Small intestine (tissue), 4 donors: ENCODE measurements around the gene MRPL4. TPM values are rescaled to one million over a fixed set of nuclear protein-coding genes. Genes with fewer than 3 reads are reported as not detected.

Source experiments
- polyA plus RNA-seq, 4 donors: library from polyadenylated mRNA; stranded (reverse) in 3 of 4; unstranded in 1 of 4; fragments of 200-250 nt in 3 of 4; fragments of 120-200 nt in 1 of 4; gene quantifications; one replicate each; pipeline versions ENCODE4 v1.2.1 to v1.2.3, GENCODE V29; 2013
- donor health status: healthy with polysubstance abuse.
- donor health status: Bipolar disorder and iron deficiency.
- donor health status: healthy.

Gene MRPL4
- polyA plus RNA-seq, 4 donors: 35.0 to 85.8 (median 48.0) TPM

Other genes starting within 250 kb of the MRPL4 start
- gene COL5A3, start 241.7 kb upstream of the MRPL4 start, polyA plus RNA-seq: 1 to 10 TPM in 2 of 4 donors, under 1 TPM in 2; 0.54 to 6.1 (median 1.5) TPM
- gene RDH8, start 238.7 kb upstream of the MRPL4 start, polyA plus RNA-seq: not detected
- 10 to 100 TPM; 32.5 to 60.8 (median 37.0) TPM for gene SHFL, start 165.9 kb upstream of the MRPL4 start, polyA plus RNA-seq
- gene ANGPTL6, start 149.5 kb upstream of the MRPL4 start, polyA plus RNA-seq: 1 to 10 TPM in 1 of 4 donors, under 1 TPM in 3; 0.45 to 8.7 (median 0.63) TPM
- gene PPAN, start 145.9 kb upstream of the MRPL4 start, polyA plus RNA-seq: 10 to 100 TPM; 26.2 to 48.3 (median 35.3) TPM
- 10 to 100 TPM in 2 of 4 donors, 1 to 10 TPM in 2; 3.8 to 14.6 (median 9.9) TPM for gene P2RY11, start 140.5 kb upstream of the MRPL4 start, polyA plus RNA-seq
- 100 to 1,000 TPM; 138 to 218 (median 213) TPM for gene EIF3G, start 132.3 kb upstream of the MRPL4 start, polyA plus RNA-seq
- 10 to 100 TPM in 3 of 4 donors, 1 to 10 TPM in 1; 10.0 to 44.8 (median 22.9) TPM for gene DNMT1, start 57.3 kb upstream of the MRPL4 start, polyA plus RNA-seq
- 1 to 10 TPM in 2 of 4 donors, under 1 TPM in 1, not detected in 1; 0.81 to 4.3 (median 3.2) TPM for gene S1PR2, start 20.9 kb upstream of the MRPL4 start, polyA plus RNA-seq
- 10 to 100 TPM in 2 of 4 donors, 1 to 10 TPM in 2; 1.6 to 18.2 (median 11.5) TPM for gene ICAM1, start 18.9 kb downstream of the MRPL4 start, polyA plus RNA-seq
- gene ICAM4, start 34.7 kb downstream of the MRPL4 start, polyA plus RNA-seq: 1 to 10 TPM in 1 of 4 donors, under 1 TPM in 2, not detected in 1; 0.54 to 2.1 (median 0.58) TPM
- under 1 TPM in 3 of 4 donors, not detected in 1; 0.10 to 0.54 (median 0.52) TPM for gene ICAM5, start 37.7 kb downstream of the MRPL4 start, polyA plus RNA-seq
- 1 to 10 TPM; 5.8 to 9.5 (median 7.7) TPM for gene ZGLP1, start 57.6 kb downstream of the MRPL4 start, polyA plus RNA-seq
- 10 to 100 TPM; 15.1 to 22.9 (median 18.0) TPM for gene FDX2, start 63.8 kb downstream of the MRPL4 start, polyA plus RNA-seq
- 10 to 100 TPM; 14.1 to 50.0 (median 21.1) TPM for gene RAVER1, start 81.3 kb downstream of the MRPL4 start, polyA plus RNA-seq
- gene ICAM3, start 87.4 kb downstream of the MRPL4 start, polyA plus RNA-seq: 10 to 100 TPM in 3 of 4 donors, 1 to 10 TPM in 1; 8.3 to 23.8 (median 16.0) TPM
- gene TYK2, start 128.4 kb downstream of the MRPL4 start, polyA plus RNA-seq: 100 to 1,000 TPM in 3 of 4 donors, 10 to 100 TPM in 1; 81.8 to 162 (median 124) TPM
- gene CDC37, start 151.3 kb downstream of the MRPL4 start, polyA plus RNA-seq: 100 to 1,000 TPM; 128 to 202 (median 147) TPM
- 1 to 10 TPM in 3 of 4 donors, under 1 TPM in 1; 0.67 to 3.5 (median 2.0) TPM for gene PDE4A, start 168.3 kb downstream of the MRPL4 start, polyA plus RNA-seq